Smooth muscle cell (in vitro differentiated cells): ENCODE results near the gene TMEM45A. TPM values are rescaled to one million over a fixed set of nuclear protein-coding genes. Genes with fewer than 3 reads are reported as not detected.

Source experiments
- DNase-seq: peaks from one replicate; lab custom pipeline; 2025; ENCODE audit not compliant: unreplicated experiment; lab: John Stamatoyannopoulos, UW
- H2AFZ ChIP-seq: fragments of 200-600 bp; sonication (generic); 2 replicates; pipeline ENCODE4 v1.6.0; 2016; ENCODE audit warnings: antibody characterized with exemption, low read depth, mild to moderate bottlenecking
- H3F3A ChIP-seq: fragments of 200-600 bp; sonication (generic); 2 replicates; pipeline ENCODE4 v1.6.0; 2017; ENCODE audit warnings: antibody characterized with exemption, low read depth
- H3K27ac ChIP-seq: fragments of 200-600 bp; sonication (generic); 2 replicates; pipeline ENCODE4 v1.5.1; 2016; ENCODE audit warnings: low read depth, mild to moderate bottlenecking
- H3K27me3 ChIP-seq: fragments of 200-600 bp; sonication (generic); 2 replicates; pipeline ENCODE4 v1.6.1; 2016; ENCODE audit warnings: low read depth, mild to moderate bottlenecking
- H3K36me3 ChIP-seq: fragments of 200-600 bp; sonication (generic); 2 replicates; pipeline ENCODE4 v1.5.1; 2016; ENCODE audit warnings: low read depth
- H3K4me1 ChIP-seq: fragments of 200-600 bp; sonication (generic); 2 replicates; pipeline ENCODE4 v1.5.1; 2016; ENCODE audit warnings: low read depth
- H3K4me2 ChIP-seq: fragments of 200-600 bp; sonication (generic); 2 replicates; pipeline ENCODE4 v1.6.0; 2016; ENCODE audit warnings: mild to moderate bottlenecking
- H3K4me3 ChIP-seq: fragments of 200-600 bp; sonication (generic); 2 replicates; pipeline ENCODE4 v1.5.1; 2016; ENCODE audit warnings: mild to moderate bottlenecking
- H3K79me2 ChIP-seq: fragments of 200-600 bp; sonication (generic); 2 replicates; pipeline ENCODE4 v1.6.0; 2016; ENCODE audit warnings: low read depth, mild to moderate bottlenecking
- H3K9ac ChIP-seq: fragments of 200-600 bp; sonication (generic); 2 replicates; pipeline ENCODE4 v1.6.0; 2016; ENCODE audit warnings: low read depth
- H3K9me3 ChIP-seq: fragments of 200-600 bp; sonication (generic); replicated peaks from 2 replicates; pipeline ENCODE4 v1.5.1; 2016; ENCODE audit warnings: low read depth
- H4K20me1 ChIP-seq: fragments of 200-600 bp; sonication (generic); 2 replicates; pipeline ENCODE4 v1.6.0; 2016; ENCODE audit warnings: low read depth
- WGBS: methylation state at CpG from one replicate; pipeline ENCODE4 v1.1.7; 2016; ENCODE audit warnings: low lambda C conversion rate; 5-methylcytosine and 5-hydroxymethylcytosine counted together
- polyA plus RNA-seq: library from polyadenylated mRNA; unstranded; fragments of >200 nt; fragmentation: Nextera tagmentation; extraction: Ambion mirVana; gene quantifications from 2 replicates; pipeline ENCODE4 v1.2.1, GENCODE V29; 2016
- total RNA-seq: library from RNA; depleted of rRNA; stranded (reverse); fragments of >200 nt; gene quantifications from 2 replicates; pipeline ENCODE4 v1.2.3, GENCODE V29; 2014
- TF ChIP-seq, protein P1 (sequence below): fragments of 200-600 bp; sonication (generic); IDR thresholded peaks from 2 replicates; pipeline ENCODE4 v1.5.1; 2017; ENCODE audit warnings: borderline replicate concordance, mild to moderate bottlenecking, antibody characterized with exemption; ENCODE audit not compliant: insufficient read depth, poor library complexity, severe bottlenecking

Gene TMEM45A
- total and polyA plus RNA-seq, 2 experiments from 2014 or later = 209 to 280 TPM

DNA sequence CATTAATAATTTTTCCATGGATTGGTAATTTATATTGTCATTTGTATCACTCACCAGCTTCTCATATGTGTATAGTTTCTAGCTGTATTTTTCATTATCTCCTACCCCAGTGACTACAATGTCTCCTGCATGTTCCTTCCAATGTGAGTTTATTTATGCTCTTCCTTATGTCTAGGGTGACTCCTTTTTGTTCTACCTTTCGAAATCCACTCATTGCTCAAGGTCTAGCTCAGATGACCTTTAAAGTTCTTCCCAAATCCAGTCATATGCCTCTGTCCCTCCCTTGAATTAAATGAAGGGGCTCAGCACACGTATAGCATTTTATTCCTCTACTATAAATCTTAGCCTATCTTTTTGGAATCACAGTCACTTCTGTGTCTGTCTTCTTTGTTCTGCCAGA, 53.0 kb downstream of the TMEM45A start:
- TF ChIP-seq, protein P1, sequence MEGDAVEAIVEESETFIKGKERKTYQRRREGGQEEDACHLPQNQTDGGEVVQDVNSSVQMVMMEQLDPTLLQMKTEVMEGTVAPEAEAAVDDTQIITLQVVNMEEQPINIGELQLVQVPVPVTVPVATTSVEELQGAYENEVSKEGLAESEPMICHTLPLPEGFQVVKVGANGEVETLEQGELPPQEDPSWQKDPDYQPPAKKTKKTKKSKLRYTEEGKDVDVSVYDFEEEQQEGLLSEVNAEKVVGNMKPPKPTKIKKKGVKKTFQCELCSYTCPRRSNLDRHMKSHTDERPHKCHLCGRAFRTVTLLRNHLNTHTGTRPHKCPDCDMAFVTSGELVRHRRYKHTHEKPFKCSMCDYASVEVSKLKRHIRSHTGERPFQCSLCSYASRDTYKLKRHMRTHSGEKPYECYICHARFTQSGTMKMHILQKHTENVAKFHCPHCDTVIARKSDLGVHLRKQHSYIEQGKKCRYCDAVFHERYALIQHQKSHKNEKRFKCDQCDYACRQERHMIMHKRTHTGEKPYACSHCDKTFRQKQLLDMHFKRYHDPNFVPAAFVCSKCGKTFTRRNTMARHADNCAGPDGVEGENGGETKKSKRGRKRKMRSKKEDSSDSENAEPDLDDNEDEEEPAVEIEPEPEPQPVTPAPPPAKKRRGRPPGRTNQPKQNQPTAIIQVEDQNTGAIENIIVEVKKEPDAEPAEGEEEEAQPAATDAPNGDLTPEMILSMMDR = no peak
- H3K79me2 ChIP-seq = peaks cover 48% of the 10 kb centered on the region
- no peaks in the 10 kb centered on the region for H3K27me3 ChIP-seq
- H3K4me1 ChIP-seq = no peaks in the 10 kb centered on the region
- no peaks in the 10 kb centered on the region for H3K9me3 ChIP-seq
- no peak overlapping the region for H2AFZ ChIP-seq
- H4K20me1 ChIP-seq = peaks cover 8% of the 10 kb centered on the region
- no peak overlapping the region for H3K9ac ChIP-seq
- no peak overlapping the region for H3K4me2 ChIP-seq
- peaks cover 9% of the 10 kb centered on the region for H3K36me3 ChIP-seq
- 72% methylated on average over 2 of the region's 2 CpGs for WGBS
- peak overlapping the region; percentile 44 for H3K27ac ChIP-seq
- H3K4me3 ChIP-seq = no peak overlapping the region
- H3F3A ChIP-seq = peaks cover 7% of the 10 kb centered on the region
- no peak for DNase-seq

DNA sequence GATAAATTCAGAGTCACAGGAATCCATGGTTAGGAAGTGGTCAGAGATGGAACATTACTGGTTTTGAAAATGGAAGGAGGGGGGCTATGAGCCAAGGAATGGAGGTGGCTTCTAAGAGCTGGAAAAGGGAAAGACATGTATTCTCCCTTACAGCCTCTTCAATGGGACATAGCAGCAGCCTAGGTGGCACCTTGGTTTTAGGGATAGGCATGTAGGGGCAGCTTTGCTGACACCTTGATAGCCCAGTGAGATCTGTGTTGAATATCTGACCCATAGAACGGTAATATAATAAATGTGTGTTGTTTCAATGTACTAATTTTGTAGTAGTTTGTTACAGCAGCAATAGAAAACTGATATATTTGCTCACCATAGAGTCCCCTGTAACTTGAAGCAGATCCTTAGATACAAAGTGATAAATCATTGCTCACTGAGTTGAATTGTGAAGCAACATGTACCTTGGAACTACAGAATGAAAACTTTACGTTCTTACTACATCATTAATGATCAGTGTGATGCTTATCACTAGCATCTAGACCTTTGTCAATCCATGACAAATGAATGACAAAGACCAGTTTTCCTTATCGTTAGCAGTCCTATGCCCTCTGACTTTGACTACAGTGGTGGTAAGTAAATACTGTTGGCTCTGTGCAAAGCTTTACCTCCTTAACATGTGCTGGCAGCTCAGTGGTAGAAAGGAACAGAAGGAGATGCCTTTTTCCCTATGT, 53.8 kb downstream of the TMEM45A start:
- 75% methylated on average over 3 of the region's 3 CpGs for WGBS
- TF ChIP-seq, protein P1 = no peak

DNA sequence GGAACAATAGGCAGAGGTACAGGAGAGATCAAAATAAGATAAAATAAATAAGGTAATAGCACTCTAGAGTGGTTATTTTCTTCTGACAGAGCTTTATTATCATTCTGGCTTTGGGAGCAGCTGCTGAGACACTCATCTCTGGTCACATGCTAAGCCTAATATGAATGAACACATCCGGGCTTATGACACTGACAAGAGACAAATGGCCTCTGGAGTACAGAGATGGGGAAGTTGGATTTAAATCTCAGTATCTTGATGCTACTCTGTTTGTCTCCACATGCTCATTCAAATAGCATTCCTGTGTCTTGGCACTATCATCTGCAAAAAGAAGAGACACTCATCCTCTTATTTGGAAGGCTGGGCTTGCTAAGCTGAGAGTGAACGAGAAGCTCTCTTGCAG, 55.6 kb downstream of the TMEM45A start:
- Histone ChIP-seq H3K4me1 (no peaks in the 10 kb centered on the region), H3K27ac (peak overlapping the region; percentile 74), H3K9me3 (no peaks in the 10 kb centered on the region), H3K36me3 (no peaks in the 10 kb centered on the region), H2AFZ (no peak overlapping the region), H3K9ac (no peak overlapping the region), H3K27me3 (no peaks in the 10 kb centered on the region), H3K4me3 (no peak overlapping the region), H3K79me2 (peaks cover 41% of the 10 kb centered on the region), H4K20me1 (peaks cover 12% of the 10 kb centered on the region), H3K4me2 (peak overlapping the region; percentile 44), H3F3A (peaks cover 7% of the 10 kb centered on the region)
- no peak for DNase-seq
- TF ChIP-seq, protein P1 = no peak
- 7% methylated on average over 2 of the region's 2 CpGs for WGBS

More for the DNA sequence above, 53.8 kb downstream of the TMEM45A start:
- peaks cover 9% of the 10 kb centered on the region for H3K36me3 ChIP-seq
- no peak overlapping the region for H2AFZ ChIP-seq
- no peak overlapping the region for H3K4me3 ChIP-seq
- no peak for DNase-seq
- no peaks in the 10 kb centered on the region for H3K4me1 ChIP-seq
- no peak overlapping the region for H3K4me2 ChIP-seq
- H3K27ac ChIP-seq = peak overlapping the region; percentile 44
- H3K79me2 ChIP-seq = peaks cover 44% of the 10 kb centered on the region
- peaks cover 7% of the 10 kb centered on the region for H3F3A ChIP-seq
- no peaks in the 10 kb centered on the region for H3K27me3 ChIP-seq
- H3K9ac ChIP-seq = no peak overlapping the region
- peaks cover 8% of the 10 kb centered on the region for H4K20me1 ChIP-seq
- no peaks in the 10 kb centered on the region for H3K9me3 ChIP-seq
